Bone marrow (tissue), 2 donors: ENCODE measurements around the gene PTX4.
"Not testable (repeated sequence)": the region's sequence is repeated elsewhere in the genome, so short reads cannot be mapped to it uniquely, and the experiment has no call there.

Experiments used
- DNase-seq, 2 donors: peaks; one replicate each; lab custom pipeline; 2025; lab: John Stamatoyannopoulos, UW

Gene PTX4

DNA sequence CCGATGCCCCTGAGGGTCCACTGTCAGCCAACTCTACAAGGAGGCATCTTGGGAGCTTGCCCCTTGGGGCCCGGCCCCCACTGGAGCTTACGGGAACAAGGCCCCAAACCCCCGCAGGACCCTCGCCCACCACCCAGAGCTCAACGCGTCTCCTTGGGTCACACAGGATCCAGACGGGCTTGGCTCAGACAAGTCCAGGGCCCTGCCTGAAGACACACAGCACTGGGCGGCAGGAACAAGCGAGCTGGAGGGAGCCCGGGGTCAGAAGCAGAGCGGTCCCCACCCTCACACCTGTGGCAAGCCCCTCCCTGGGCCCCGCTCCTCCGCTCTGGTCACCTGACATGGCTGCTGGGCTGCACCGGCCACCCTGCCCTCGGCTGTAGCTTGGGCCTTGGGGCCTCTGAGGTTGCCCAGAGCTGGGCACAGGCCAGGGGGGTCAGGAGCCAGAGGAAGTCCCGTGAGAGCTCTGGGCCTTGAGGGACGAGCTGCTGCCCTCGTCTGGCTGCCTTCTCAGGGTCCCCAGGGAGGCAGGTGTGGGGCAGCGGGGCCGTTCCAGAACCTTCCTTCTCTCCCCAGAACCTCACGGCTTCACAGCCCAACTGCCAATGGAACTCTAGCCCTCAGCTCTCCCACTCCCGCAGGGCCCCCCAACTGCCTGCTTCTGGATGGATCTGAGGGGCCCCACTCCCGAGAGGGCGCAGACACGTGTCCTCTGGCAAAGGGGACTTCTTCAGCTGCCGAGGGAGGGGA lies 44.6 kb downstream of the PTX4 start, which contains the start of gene CCDC154:
Gene CCDC154 (minus strand): TSS at position 577 of the 750 bp plus-strand sequence. CDS start 234 bp downstream, at position 343.
- DNase-seq: no peak

DNA sequence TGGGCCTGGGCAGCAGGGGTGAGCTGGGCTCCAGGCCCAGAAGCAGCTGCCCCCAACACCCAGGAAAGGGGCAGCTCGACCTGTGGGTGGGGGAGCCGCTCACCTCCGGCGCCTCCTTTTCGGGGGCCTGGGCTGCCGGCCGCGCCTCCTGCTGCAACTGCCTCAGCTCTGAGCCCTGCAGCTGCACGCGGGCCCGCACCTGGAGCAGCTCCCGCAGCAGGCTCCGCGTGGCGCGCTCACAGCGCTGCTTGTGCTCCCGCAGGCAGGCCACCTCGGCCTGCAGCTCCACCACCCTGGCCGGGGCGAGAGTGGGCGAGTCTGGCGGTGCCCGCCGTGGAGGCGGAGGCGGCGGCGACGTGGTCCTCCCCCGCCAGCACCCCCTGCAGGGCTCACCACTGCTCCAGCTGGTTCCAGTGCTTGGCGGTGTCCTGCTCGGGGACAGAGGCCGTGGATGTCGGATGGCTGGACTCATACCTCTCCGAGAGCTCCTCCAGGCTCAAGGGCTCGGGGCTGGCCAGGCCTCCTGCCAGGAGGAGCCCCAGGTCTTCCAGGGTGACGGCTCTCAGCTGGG lies 45.3 kb downstream of the PTX4 start:
- no peak for DNase-seq

- no peak for DNase-seq
Measured at GRCh38 chr16:1442697-1443096, 46.0 kb downstream of the PTX4 start.

DNA sequence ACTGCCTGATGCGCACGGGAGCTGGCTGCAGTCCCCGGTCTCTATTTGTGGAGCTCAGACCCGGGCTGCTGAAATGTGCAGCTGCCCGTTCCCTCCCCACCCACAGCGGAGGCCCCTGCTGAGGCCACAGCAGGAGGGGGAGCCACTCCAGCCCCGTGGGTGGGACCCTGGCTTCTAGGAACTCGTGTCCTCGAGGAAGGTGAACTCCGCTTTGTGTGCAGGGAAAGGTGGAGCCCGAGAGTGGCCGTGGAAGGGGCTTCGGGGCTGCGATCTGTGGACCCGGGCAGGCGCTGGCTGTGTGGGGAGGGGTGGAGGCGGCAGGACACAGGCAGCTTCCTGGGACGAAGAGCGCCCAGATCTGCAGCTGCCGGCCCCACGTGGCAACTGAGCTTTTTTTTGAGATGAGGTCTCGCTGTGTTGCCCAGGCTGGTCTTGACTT lies 47.3 kb downstream of the PTX4 start:
- no peak for DNase-seq

DNA sequence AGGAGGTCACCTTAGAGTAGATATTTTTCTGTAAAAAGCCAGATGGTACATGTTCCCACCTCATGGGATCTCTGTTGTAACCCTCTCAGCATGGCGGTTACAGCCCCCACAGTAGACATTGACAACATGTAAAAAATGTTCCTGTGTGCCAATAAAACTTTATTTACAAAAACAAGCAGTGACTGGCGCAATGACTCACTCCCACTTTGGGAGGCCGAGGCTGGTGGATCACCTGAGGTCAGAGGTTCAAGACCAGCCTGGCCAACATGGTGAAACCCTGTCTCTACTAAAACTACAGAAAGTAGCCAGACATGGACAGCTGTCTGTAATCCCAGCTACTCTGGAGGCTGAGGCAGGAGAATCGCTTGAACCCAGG lies 49.1 kb downstream of the PTX4 start:
- not testable (repeated sequence) for DNase-seq

DNA sequence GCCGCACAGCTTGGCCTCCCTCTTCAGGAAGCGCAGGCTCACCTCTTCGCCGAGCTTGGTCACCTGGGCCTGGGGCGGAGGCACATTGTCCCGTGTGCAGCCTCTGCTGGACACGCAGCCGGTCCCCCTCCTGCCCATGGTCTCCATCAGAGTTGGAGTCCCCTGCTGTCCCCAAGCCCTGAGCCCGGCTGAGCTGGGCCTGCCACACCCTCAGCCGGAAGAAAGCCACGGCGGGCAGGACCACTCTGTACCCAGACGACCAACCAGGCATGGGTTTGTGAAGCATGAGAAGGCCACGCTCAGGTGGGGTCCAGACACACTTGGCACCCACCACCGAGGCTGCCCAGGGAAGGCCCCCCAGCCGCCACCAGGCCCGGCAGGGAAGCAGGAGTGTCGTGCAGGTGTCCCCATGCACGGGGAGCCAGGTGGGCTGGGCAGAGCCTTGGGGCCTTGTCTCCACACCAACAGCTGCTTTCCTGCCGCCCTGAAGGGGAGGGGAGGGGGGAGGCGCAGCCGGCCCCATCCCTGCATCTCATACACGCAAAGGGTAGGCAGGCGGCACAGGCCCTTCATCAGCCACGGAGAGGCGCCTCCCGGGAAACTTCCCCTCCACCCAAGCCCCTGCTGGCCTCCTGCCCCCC lies 49.6 kb downstream of the PTX4 start:
- DNase-seq: no peak

DNA sequence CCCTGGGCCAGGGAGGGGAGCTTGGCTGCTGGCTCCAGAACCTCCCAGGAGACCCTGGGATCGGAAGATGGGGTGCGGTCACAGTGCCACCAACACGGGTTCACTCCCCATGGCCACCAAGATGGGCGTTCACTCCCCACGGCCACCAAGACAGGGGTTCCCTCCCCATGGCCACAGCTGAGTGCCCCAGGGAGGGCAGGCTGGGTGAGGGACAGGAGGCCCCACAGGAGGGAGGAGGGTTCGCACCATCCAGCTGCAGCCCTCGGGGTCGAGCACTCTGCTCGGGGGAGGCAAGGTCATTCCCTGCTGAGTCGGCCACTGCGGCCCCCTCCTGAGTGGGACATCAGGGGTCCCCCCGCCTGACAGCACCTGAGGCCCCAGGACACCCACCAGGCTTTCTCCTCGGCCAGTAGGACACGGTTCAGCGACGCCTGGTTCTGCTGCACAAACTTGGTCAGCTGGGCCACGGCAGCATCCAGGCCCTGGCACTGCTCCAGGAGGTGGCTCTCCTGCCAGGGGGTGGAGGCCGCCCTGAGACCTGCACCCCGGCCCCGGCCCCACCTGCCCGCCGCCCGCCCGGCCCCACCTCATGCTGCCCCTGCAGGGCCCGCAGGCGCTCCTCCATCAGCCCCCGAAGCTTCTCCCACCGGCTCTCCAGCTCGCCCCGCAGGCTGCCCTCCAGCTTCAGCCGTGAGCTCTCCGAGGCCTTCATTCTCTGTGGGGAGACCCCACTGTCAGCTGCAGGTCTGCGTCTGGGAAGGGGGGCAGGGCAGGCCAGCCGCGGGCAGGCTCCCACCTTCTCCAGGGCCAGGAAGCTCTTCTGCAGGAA lies 50.3 kb downstream of the PTX4 start:
- no peak for DNase-seq

- DNase-seq: no peak
Measured at GRCh38 chr16:1437606-1438005, 51.1 kb downstream of the PTX4 start.

- no peak for DNase-seq
Measured at GRCh38 chr16:1436731-1437355, 51.9 kb downstream of the PTX4 start.

GRCh38 chr16:1435921-1436697 lies 52.6 kb downstream of the PTX4 start:
- no peak for DNase-seq
